Measurements from ENCODE around the gene PIK3R1.

The PIK3R1 gene

DNA sequence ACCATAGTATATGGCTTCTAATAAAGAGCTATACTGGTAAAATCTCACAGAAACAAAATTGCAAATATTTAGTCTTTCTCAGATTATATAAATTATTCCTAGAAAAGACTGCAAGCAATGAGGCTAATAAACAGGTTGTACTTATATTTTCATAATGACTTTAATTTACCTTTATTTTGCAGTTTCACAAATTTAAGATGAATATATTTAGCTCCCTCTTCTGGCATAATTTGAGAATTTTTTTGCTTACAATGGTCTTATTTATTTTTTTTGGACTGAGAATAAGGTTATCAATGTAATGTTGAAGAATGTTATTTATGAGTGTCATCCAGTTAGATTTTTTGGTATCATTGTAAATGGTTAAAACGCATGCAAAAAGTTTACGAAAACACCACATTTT is 56.7 kb downstream of the PIK3R1 start:
- DNase-seq (ENCODE audit: low spot score), result no peak

DNA sequence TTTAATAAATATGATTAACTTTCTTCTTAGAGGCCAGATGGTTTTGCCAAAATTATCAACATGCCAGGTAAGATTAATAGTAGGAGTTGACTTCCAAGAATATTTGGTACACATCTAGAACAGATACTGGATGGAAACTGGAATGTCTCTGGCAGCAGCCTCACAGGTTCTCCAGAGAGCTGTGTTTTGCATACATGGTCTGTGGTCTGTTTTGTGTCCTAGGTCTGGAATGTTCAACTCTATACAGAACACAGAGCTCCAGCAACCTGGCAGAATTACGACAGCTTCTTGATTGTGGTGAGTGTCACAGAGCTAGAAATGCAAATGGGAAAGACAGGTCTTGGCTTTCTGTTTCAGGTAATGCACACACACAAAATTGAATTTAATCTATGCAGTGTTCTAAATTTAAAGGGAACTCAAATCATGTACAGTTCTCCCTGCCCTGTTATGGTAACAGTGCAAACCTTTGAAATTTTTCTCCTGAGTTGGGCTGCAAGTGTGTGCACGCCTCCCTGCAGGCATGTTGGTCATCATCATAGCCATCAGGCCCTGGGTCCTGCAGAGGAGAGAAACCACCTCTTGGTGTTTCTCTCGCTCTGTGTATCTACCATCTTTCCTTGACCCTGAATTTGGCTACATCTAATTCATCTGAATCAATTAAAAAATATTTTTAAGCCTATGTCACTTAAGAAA is 58.3 kb downstream of the PIK3R1 start:
- DNase-seq (ENCODE audit: low spot score), result no peak

- no peak for DNase-seq (ENCODE audit: low spot score)
These were observed 59.5 kb downstream of the PIK3R1 start for GRCh38 chr5:68274847-68275651.

DNA sequence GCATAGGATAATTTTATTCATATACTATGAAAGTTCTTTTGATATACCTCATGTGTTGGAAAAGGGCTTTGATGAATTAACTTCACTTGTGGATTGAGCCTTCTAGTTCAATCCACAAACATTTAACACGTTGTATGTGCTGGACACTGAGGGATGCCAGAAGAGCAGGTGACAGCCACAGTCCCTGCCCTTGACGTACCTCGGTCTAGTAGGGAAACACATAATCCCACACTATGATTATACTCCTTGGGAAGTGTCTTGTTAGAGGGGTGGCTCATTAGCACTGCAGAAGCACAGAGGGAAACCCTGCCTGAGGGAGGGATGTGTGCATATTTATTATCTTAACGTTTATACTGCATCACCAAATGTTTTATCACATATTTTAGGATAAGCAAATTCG is 61.2 kb downstream of the PIK3R1 start:
- no peak for DNase-seq (ENCODE audit: low spot score)

GRCh38 chr5:68277431-68277830 is 61.9 kb downstream of the PIK3R1 start:
- DNase-seq (ENCODE audit: low spot score), result peak; percentile 19

DNA sequence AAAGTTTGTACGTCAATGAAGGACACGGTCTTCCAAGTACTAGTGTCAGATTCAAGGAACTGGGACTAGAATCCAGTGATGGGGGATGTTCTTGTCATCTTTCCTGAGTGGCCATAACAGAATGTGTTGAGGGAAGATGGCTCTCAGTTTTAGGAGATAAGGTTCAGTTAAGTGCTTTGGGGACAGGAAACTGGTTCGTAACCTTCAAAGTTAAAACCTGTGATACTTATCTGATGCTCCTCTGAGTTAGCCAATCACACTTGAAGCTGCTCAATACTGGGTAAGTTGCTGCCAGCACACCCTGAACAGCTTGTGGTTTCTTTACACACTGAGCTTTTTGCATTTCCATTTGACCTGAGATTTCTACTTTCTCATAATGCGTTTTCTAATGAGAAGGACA is 64.4 kb downstream of the PIK3R1 start:
- no peak for DNase-seq (ENCODE audit: low spot score)

GRCh38 chr5:68282001-68282400 is 66.4 kb downstream of the PIK3R1 start:
- DNase-seq (ENCODE audit: low spot score), result no peak

GRCh38 chr5:68283766-68284165 is 68.2 kb downstream of the PIK3R1 start:
- DNase-seq (ENCODE audit: low spot score), result no peak

DNA sequence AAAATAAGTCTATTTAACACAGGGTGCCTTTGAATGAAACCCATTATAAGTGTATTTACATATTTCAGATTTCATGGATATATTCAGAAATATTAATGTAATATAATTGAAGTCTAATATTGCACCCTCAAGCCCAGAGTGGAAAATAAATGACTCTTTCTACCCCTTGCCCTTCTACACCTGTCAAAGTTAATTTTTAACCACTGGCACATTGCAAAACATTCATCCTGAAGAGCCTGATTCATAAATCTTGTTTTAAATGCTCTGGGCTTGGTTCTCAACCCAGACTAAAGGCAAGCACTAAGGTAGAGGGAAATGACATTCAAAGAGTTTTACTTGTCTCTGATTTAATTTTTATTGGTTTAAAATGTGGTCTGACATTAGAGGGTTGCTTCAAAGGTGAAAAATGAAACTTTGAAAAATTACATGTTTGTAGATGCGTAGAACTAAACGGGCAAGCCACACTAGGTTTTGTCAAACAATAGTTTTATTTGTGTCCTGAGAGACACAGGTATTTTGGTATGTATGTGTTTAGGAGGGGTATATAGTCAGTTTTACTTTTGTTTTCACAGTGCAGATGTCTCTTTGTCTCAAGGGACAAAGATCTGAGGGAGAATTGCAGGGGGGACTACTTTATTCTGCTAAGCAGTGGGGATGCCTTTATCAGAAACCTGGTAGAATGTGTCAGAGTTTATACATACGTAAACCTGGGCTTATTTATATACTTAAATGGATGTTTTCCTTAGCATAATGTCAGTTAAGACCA is 69.7 kb downstream of the PIK3R1 start:
- DNase-seq (ENCODE audit: low spot score), result no peak

DNA sequence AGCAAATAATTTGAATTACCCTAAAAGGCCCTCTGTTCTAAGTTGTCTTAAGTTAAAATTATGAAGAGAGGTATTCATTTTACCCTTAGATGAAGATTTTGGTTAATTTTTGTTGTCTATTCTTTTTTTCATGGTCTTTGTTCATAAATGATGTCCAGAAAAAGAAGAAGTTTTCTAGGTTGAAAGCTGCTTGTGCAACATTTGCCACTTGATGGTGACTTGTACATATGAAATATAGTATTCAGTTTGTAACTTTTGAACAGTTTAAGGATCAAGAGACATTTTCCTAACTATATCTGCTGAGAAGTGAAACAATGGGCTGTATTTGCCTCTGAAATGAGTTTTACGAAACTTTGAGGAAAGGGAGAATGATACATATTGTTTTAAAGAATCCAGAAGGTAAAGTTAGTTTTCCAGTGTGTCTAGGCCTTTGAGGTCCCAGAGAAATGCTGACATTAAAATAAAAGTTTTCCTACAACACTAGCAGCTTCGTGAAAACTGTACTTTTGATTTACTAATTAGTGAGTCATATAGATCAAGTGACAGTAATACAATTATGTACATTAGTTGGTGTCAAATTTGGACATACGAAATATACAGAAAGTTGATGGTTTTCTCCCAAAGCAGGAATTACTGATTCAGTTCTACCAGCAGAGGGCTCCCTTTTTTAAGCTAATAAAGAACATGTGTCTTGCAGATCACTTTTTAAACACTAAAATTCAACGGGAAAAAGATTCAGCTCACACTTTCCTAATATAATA is 70.5 kb downstream of the PIK3R1 start:
- DNase-seq (ENCODE audit: low spot score), result peak; percentile 41

DNA sequence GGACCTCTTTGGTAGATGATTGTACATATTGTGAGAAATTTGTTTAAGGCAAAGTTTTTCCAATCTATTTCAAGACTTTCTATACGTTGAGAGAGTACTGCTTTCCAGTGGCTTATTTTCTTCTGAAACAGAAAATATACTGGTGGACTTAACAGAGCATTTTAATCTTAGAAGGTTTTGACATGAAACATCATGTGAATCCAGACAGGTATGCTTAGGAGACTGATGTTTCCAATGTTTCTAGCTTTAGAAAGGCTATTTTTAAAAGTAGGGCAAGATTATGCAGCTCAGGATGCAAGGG is 71.0 kb downstream of the PIK3R1 start:
- no peak for DNase-seq (ENCODE audit: low spot score)

- DNase-seq (ENCODE audit: low spot score), result no peak
These were observed 72.0 kb downstream of the PIK3R1 start for GRCh38 chr5:68287631-68287975.

DNA sequence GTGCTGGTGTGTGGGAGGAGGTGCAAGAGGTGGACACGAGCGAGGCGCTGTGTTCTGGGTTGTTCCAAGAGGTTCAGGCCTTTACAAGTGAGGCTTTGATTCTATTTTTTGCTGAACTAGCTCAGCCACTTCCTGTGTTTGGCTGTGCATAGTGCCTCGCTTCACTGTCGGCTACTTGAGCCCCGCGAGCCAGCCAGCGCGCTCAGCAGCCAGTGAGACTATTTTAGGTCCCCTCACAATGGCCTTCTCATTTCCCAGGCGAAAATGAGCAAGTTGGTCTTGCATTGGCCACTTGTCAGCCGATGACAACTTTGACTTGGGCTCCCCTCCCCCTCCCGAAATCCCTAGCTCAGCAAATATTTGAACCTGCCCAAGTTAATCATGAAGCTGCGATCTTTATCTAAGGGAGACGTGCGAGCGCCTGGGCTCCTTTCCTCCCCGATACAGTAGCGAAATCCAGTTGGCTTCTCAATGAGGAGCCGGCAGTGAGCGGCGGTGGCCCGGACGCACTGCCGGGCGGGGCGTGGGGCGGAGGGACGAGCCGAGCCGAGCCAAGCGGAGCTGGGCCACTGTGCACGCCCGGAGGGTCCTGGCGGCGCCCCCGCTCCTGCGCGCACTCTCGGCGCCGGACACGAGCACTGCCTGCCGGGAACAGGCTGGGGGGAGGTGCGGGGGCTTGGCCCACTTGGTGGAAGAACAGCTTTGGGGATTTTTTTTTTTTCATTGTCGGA is 72.6 kb downstream of the PIK3R1 start:
- peak; percentile 67 for DNase-seq (ENCODE audit: low spot score)

- DNase-seq (ENCODE audit: low spot score), result no peak
These were observed 73.2 kb downstream of the PIK3R1 start for GRCh38 chr5:68288707-68289134.

DNA sequence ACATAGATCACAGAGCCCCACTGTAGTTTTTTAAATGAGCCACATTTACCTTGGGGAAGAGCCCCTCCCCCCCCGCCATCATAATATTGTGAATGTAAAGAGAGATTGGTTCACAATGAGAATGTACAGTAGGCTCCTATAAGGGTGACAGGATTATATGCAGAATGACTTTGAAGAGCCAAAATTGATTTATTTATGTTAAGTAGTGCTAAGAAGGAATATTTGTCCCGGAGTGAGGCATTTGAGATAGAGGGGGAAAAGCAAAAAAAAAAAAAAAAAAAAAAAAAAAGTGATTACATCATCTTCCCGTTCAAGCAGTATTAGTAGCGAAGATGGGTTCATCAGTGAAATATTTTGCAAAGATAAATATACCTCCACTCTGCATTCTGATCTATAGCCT is 73.9 kb downstream of the PIK3R1 start:
- no peak for DNase-seq (ENCODE audit: low spot score)

- peak; percentile 43 for DNase-seq (ENCODE audit: low spot score)
These were observed 74.7 kb downstream of the PIK3R1 start for GRCh38 chr5:68290260-68290674.

- DNase-seq (ENCODE audit: low spot score), result no peak
These were observed 75.3 kb downstream of the PIK3R1 start for GRCh38 chr5:68290847-68291246.

DNA sequence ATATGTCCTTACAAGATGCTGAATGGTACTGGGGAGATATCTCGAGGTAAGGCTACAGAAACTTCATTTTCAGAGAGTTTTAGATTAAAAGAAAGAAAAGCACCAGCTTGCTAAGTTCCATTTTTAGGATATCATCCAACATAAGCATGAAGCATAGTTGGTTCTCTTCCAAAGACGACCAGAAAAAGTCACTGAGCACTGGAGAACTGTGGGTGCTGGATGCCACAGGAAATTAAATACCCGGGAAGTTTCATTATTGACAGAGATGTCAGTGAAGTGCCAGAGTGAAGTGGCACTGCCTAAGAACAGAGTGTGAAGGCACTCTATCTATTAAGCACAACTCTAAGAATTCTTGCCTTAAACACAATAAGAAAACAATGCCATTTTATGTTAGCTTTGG is 76.8 kb downstream of the PIK3R1 start:
- peak; percentile 28 for DNase-seq (ENCODE audit: low spot score)

GRCh38 chr5:68295772-68296171 is 80.2 kb downstream of the PIK3R1 start:
- no peak for DNase-seq (ENCODE audit: low spot score)

GRCh38 chr5:68296895-68297294 is 81.3 kb downstream of the PIK3R1 start:
- no peak for DNase-seq (ENCODE audit: low spot score)

DNA sequence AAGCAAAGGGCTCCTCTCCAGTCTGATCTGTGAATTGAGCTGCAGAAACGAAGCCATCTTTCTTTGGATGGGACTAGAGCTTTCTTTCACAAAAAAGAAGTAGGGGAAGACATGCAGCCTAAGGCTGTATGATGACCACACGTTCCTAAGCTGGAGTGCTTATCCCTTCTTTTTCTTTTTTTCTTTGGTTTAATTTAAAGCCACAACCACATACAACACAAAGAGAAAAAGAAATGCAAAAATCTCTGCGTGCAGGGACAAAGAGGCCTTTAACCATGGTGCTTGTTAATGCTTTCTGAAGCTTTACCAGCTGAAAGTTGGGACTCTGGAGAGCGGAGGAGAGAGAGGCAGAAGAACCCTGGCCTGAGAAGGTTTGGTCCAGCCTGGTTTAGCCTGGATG is 82.1 kb downstream of the PIK3R1 start:
- DNase-seq (ENCODE audit: low spot score), result no peak

DNA sequence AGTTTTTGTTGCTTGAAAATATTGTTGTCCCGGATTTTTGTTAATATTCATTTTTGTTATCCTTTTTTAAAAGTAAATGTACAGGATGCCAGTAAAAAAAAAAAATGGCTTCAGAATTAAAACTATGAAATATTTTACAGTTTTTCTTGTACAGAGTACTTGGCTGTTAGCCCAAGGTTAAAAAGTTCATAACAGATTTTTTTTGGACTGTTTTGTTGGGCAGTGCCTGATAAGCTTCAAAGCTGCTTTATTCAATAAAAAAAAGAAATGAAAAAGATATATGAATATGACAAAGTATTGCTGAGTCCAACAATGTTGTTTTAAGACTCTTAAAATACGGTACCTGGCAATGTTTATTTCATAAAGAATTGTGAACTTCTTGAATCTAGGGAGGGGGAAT is 82.9 kb downstream of the PIK3R1 start:
- no peak for DNase-seq (ENCODE audit: low spot score)

Data from AG08396 (cell line).